Right kidney (tissue), 1 donor: ENCODE results near the gene FAHD2B.
"Not testable (repeated sequence)": the region's sequence is repeated elsewhere in the genome, so short reads cannot be mapped to it uniquely, and the experiment has no call there.

Experiments
- DNase-seq: peaks from one replicate; pipeline ENCODE4 v3.0.0-alpha.2; 2016

Gene FAHD2B

GRCh38 chr2:97068722-97069121 is 26.0 kb downstream of the FAHD2B start:
- DNase-seq: not testable (repeated sequence)

- DNase-seq: no peak
Observed at GRCh38 chr2:97068074-97068473, 26.6 kb downstream of the FAHD2B start.

- no peak for DNase-seq
Observed at GRCh38 chr2:97067279-97068004, 27.2 kb downstream of the FAHD2B start.

- not testable (repeated sequence) for DNase-seq
Observed at GRCh38 chr2:97066030-97066429, 28.7 kb downstream of the FAHD2B start.

- DNase-seq: not testable (repeated sequence)
Observed at GRCh38 chr2:97062020-97062419, 32.7 kb downstream of the FAHD2B start.

GRCh38 chr2:97059782-97060181 is 34.9 kb downstream of the FAHD2B start:
- DNase-seq: not testable (repeated sequence)

GRCh38 chr2:97056150-97056549 is 38.5 kb downstream of the FAHD2B start:
- DNase-seq: not testable (repeated sequence)

GRCh38 chr2:97050032-97050431 is 44.6 kb downstream of the FAHD2B start:
- not testable (repeated sequence) for DNase-seq

GRCh38 chr2:97048448-97048847 is 46.2 kb downstream of the FAHD2B start:
- DNase-seq: not testable (repeated sequence)

GRCh38 chr2:97046676-97047075 is 48.0 kb downstream of the FAHD2B start:
- not testable (repeated sequence) for DNase-seq

- not testable (repeated sequence) for DNase-seq
Observed at GRCh38 chr2:97045895-97046499, 48.7 kb downstream of the FAHD2B start.
